Vagina (tissue), 2 donors: Measurements from ENCODE around the gene ARSG.

Source experiments
- POLR2A ChIP-seq, 2 donors: fragments of 450-650 bp; IDR thresholded peaks; one replicate each; pipeline ENCODE4 v1.6.1; 2017; ENCODE audit warnings: antibody characterized with exemption in 2 of 2, mild to moderate bottlenecking in 2 of 2, moderate library complexity in 2 of 2
- POLR2AphosphoS5 ChIP-seq, 2 donors: sonication (generic); formaldehyde crosslinking; IDR thresholded peaks; one replicate each; pipeline ENCODE4 v1.9.0; 2017; ENCODE audit warnings: antibody characterized with exemption in 2 of 2, mild to moderate bottlenecking in 2 of 2, low read depth in 1 of 2; ENCODE audit not compliant: insufficient read depth in 1 of 2
- TF ChIP-seq, protein P1 (sequence below), 3 experiments: fragments of 450-650 bp in 2 of 3; fragments of 200-600 bp in 1 of 3; sonication (generic) in 1 of 3; IDR thresholded peaks; one replicate each; pipeline ENCODE4 v1.5.1; 2017 to 2019; ENCODE audit warnings: antibody characterized with exemption in 3 of 3, mild to moderate bottlenecking in 2 of 3, moderate library complexity in 2 of 3

DNA sequence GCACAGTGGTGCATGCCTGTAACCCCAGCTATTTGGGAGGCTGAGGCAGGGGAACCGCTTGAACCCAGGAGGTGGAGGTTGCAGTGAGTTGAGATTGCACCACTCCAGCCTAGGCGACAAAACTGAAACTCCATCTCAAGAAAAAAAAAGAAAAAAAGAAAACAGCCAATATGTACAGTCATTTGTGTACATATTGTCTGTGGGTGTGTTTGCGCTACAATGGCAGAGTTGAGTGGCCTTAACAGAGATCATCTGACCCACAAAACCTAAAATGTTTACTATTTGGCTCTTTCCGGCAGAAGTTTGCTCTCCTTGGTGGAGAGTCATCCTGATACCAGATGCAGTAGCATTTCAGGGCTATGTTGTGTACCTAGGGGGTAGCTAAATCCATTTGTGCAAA, 57.9 kb downstream of the ARSG start:
- TF ChIP-seq, protein P1, sequence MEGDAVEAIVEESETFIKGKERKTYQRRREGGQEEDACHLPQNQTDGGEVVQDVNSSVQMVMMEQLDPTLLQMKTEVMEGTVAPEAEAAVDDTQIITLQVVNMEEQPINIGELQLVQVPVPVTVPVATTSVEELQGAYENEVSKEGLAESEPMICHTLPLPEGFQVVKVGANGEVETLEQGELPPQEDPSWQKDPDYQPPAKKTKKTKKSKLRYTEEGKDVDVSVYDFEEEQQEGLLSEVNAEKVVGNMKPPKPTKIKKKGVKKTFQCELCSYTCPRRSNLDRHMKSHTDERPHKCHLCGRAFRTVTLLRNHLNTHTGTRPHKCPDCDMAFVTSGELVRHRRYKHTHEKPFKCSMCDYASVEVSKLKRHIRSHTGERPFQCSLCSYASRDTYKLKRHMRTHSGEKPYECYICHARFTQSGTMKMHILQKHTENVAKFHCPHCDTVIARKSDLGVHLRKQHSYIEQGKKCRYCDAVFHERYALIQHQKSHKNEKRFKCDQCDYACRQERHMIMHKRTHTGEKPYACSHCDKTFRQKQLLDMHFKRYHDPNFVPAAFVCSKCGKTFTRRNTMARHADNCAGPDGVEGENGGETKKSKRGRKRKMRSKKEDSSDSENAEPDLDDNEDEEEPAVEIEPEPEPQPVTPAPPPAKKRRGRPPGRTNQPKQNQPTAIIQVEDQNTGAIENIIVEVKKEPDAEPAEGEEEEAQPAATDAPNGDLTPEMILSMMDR (IDR thresholded peaks at IDR 0.05), result no peak
- TF ChIP-seq POLR2A (IDR thresholded peaks at IDR 0.05), result no peak
- no peak for TF ChIP-seq POLR2AphosphoS5 (IDR thresholded peaks at IDR 0.05; ENCODE audit: insufficient read depth in 1 of 2, low read depth in 1 of 2)
